ENCODE measurements around the gene S100A9. TPM values are rescaled to one million over a fixed set of nuclear protein-coding genes. Genes with fewer than 3 reads are reported as not detected.
A peak's percentile ranks its signal among the peaks of the same experiment; 100 is the strongest.

S100A9 gene
- total RNA-seq, 1 donor from 2014 or later, result not detected

DNA sequence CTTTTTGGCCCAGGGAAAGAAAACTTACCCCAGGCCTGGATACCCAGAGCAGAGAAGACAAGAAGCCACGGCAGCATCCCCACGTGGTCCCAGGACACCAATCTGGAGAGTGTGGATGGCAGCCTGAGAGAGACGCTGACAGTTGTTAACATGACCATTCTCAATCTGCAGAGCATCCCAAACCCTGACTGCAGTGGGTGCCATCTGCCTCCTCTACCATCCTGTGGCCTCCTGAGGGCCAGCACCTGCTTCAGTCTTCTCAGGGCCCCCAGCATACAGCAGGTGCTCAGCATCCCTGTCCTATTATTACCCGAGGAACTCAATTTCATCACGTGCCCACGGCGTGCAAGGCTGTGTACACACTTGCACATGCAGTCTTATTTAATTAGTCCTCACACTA is 9.8 kb upstream of the S100A9 start:
- Mint-ChIP-seq H3K9me3 (no peaks in the 10 kb centered on the region), H3K27me3 (ENCODE audit: insufficient read depth) (peaks cover 27% of the 10 kb centered on the region), H3K4me3 (no peak overlapping the region), H3K27ac (no peak overlapping the region), H3K36me3 (ENCODE audit: low read depth) (no peaks in the 10 kb centered on the region), H3K4me1 (ENCODE audit: low read depth) (peaks cover 33% of the 10 kb centered on the region)
- no peak for DNase-seq (ENCODE audit: low spot score)
- intact Hi-C loops (cut with micrococcal nuclease), result no loop called here

DNA sequence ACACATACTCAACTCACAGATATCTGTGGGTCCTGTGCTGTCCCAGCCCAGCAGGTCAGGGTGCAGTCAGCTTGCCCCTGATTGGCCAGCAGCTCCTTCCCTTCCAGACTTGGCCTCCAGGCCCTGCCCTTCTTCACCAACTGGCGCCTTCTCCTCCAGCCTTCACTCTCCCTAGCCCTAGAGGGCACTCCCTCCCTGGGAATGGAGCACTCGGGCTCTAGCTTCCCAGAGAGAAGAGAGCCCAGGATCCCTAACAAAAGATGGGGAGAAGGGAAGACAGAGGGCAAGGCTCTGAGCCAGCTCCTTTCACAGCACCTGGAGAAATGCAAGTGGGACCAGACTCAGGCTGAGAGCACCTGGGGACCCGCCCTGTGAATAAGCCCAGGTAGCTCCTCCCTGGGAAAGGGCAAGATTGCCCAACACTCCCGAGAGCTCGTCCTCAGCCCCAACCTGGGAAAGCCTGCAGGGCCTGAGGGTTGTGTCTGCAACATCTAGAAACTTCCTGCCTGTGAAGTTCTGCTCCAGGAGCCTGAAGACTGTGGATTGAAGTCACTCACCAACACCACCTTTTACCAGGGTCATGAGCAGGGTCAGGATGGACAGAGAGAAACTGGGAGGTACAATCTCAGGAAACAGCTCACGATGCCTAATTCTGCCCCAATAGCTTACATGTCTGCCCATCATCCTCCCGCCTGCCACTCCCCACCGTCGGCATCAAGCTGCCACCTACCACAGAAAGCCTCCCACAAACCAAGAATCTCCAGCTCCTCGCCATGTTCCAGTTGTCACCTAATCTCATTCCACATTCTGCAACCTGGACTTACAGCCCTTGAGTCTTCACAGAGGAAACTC is 8.9 kb upstream of the S100A9 start, which contains the start of gene PGLYRP4:
PGLYRP4 (minus strand) TSS at position 331 of the 852 bp plus-strand sequence. CDS start 909 bp downstream, outside the sequence.
- H3K36me3 Mint-ChIP-seq (ENCODE audit: low read depth), result no peaks in the 10 kb centered on the region
- no peak within 1 kb of the TSS for H3K27ac Mint-ChIP-seq
- H3K4me1 Mint-ChIP-seq (ENCODE audit: low read depth), result peaks cover 27% of the 10 kb centered on the region
- no peak within 1 kb of the TSS for H3K4me3 Mint-ChIP-seq
- H3K9me3 Mint-ChIP-seq, result no peaks in the 10 kb centered on the region
- no peak for DNase-seq (ENCODE audit: low spot score)
- intact Hi-C loops (cut with micrococcal nuclease), result no loop called here
- H3K27me3 Mint-ChIP-seq (ENCODE audit: insufficient read depth), result peaks cover 27% of the 10 kb centered on the region

DNA sequence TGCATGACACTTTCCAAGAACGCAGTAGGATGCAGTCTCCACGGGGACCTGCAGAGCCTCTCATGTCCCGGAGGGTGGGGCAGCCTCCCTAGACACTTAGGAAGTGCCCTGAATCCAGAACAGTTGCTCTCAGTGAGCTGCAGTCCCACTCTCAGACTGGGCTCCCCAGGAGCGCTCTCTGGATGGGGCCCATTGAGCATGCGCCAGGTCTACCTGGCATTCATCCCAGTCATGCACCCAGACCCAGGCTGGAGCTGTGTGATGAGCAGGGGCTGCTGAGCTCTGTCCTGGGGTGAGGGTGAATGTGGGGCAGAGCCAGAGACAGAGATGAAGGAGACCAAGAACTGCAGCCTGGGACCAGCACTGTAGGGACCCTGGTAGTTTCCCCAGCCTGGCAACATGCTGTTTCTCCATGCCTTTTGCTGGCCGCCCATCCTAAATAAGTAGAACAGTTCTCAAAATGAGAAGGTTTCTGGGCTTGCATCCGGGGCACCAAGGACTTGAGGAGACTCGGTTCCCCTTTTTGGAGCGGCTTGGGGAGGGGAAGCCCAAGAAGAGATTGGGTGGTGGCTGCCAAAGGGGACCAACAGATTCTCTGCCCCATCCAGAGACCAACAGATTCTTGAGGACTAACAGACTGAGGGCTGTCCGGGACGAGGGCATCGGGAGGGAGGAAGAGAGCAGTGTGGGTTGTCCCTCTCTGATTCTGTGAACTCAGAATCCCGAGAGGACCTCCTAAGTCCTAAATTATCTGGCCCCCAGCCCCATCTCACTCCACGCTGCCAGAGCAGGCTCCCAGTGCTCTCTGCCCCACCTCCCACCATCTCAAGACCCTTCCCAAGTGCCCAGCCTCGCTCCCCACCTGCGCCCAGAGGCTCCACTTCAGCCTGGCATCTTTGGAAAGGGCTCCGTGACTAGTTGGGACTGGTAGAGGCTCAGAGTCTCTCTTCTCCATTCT is 8.0 kb upstream of the S100A9 start:
- Mint-ChIP-seq H3K4me3 (no peak overlapping the region), H3K27me3 (ENCODE audit: insufficient read depth) (peaks cover 27% of the 10 kb centered on the region), H3K9me3 (no peaks in the 10 kb centered on the region), H3K27ac (no peak overlapping the region), H3K36me3 (ENCODE audit: low read depth) (no peaks in the 10 kb centered on the region), H3K4me1 (ENCODE audit: low read depth) (peaks cover 18% of the 10 kb centered on the region)
- no peak for DNase-seq (ENCODE audit: low spot score)
- intact Hi-C loops (cut with micrococcal nuclease), result loop anchor here (10.0 kb wide), 2 partner anchors 265 to 395 kb away; partner anchors contain the start of genes S100A14 and S100A16

DNA sequence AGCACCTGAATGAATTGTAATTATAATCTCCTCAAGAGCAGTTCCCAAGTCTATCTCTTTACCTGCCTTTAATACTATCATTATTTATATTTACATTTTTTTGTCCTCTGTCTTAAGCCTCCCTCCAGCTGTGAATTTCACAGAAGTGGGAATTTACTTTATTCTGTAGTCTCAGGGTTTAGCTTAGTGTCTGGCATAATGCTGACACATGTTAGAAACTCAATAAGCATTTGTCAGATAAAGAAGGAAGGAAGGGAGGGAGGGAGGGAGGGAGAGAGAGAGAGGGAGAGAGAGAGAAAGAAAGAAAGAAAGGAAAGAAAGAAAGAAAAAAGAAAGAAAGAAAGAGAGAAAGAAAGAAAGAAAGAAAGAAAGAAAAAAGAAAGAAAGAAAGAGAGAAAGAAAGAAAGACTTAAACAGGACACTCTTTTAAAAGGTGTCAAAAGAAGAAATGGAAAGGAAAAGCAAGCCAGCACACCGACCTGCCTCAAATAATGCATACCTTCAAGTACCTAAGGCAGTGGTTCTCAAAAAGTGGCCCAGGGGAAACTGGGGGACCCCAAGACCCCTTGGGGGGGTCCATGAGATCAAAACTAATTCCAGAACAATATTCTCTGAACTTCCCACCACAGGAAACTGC is 7.2 kb upstream of the S100A9 start:
- intact Hi-C loops (cut with micrococcal nuclease), result loop anchor here (10.0 kb wide), 2 partner anchors 264 to 394 kb away; partner anchors contain the start of genes S100A14 and S100A16
- DNase-seq (ENCODE audit: low spot score), result no peak
- Mint-ChIP-seq H3K4me1 (ENCODE audit: low read depth) (peaks cover 14% of the 10 kb centered on the region), H3K27me3 (ENCODE audit: insufficient read depth) (peaks cover 29% of the 10 kb centered on the region), H3K36me3 (ENCODE audit: low read depth) (no peaks in the 10 kb centered on the region), H3K4me3 (no peak overlapping the region), H3K27ac (no peak overlapping the region), H3K9me3 (no peaks in the 10 kb centered on the region)

DNA sequence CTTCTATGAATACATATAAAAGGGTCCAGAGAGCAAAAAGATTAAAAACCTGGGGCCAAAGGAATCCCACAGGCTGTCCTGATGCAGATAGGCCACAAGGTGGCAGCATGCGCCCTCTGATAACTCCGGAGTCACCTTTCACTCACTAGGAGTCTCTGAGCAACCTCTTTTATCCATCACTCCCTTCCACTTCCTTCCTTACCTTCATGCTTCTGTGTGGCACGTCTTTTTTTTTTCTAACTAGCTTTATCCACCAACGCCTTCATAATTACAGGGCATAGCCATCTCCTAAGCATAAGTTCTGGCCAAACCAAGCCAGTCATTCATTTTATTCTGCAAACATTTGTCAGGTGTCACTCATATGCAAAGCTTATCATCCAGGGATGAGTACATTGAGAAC is 5.1 kb upstream of the S100A9 start:
- peaks cover 15% of the 10 kb centered on the region for H3K4me1 Mint-ChIP-seq (ENCODE audit: low read depth)
- no peaks in the 10 kb centered on the region for H3K9me3 Mint-ChIP-seq
- H3K27me3 Mint-ChIP-seq (ENCODE audit: insufficient read depth), result peaks cover 22% of the 10 kb centered on the region
- intact Hi-C loops (cut with micrococcal nuclease), result loop anchor here (1.0 to 10.0 kb wide), 5 partner anchors 52 to 392 kb away; partner anchors contain the start of genes S100A14 and S100A16
- no peak overlapping the region for H3K27ac Mint-ChIP-seq
- peak; percentile 34 for DNase-seq (ENCODE audit: low spot score)
- no peak overlapping the region for H3K4me3 Mint-ChIP-seq
- H3K36me3 Mint-ChIP-seq (ENCODE audit: low read depth), result no peaks in the 10 kb centered on the region

DNA sequence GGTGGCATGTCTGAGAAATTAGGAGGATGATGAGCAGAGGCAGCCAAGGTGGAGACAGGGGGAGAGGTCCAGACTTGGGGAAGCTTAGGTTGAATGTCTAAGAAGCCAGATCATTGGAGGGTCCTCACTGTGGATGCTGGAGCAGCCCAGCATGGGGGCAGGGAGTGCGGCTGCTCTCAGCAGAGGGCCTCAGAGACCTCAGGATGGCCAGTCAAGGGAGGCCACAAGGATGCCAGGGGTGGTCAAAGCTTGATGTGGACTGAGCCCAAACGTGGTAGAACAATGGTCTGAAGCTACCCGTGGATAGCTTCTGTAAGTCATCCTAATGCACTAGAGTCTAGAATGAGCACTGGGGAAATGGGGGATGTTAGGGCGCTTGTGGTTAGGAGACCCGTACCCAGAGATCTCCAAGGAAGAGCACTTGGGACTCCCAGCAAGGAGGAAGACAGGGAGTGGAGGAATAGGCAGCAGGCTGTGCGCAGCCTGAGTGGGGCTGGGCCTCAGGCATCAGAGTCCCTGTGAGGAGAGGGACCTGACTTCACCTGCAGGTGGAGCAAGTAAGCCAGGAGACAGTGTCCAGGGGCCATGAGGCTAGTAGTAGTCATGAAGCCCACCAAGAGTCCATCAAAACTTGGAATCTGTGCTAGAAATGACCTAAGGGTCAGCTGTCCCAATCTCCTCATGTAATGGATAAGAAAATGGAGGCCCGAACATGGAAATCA is 4.3 kb upstream of the S100A9 start:
- Mint-ChIP-seq H3K9me3 (no peaks in the 10 kb centered on the region), H3K4me3 (no peak overlapping the region), H3K27ac (no peak overlapping the region), H3K36me3 (ENCODE audit: low read depth) (no peaks in the 10 kb centered on the region), H3K27me3 (ENCODE audit: insufficient read depth) (peaks cover 22% of the 10 kb centered on the region), H3K4me1 (ENCODE audit: low read depth) (peaks cover 23% of the 10 kb centered on the region)
- intact Hi-C loops (cut with micrococcal nuclease), result loop anchor here (10.0 kb wide), 2 partner anchors 261 to 391 kb away; partner anchors contain the start of genes S100A14 and S100A16
- DNase-seq (ENCODE audit: low spot score), result no peak

DNA sequence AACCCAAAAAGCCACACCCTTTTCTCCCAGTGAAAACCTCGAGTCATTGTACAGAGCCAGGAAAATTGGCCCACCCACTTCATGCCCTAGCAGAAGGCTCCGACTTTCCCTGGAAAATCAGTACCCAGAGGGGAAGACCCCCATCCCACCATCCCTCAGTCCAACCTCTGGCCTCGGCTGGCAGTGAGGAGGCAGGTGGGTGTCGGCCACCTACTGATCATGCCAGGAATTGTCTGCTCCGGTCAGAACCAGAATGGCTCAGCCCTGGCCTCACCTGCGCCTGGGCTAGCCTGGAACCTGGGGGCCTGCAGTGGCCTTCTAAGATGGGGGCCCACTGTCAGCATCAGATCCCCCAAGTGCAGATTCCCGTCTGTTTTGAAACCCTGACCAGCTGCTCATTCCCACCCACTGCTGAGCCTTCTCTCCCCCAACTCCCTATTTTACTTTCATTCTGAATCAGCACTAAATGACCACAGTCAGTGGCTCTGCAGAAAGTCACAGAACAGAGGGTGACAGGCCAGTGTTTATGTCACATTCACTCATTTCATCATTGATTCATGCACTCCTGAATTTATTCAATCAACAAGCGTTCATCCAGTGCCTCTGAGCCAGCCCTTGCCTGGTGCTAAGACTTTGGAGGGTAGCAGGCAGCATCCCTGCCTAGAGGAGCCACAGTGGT is 3.0 kb upstream of the S100A9 start:
- H3K4me1 Mint-ChIP-seq (ENCODE audit: low read depth), result peaks cover 28% of the 10 kb centered on the region
- H3K36me3 Mint-ChIP-seq (ENCODE audit: low read depth), result no peaks in the 10 kb centered on the region
- H3K4me3 Mint-ChIP-seq, result no peak overlapping the region
- no peak overlapping the region for H3K27ac Mint-ChIP-seq
- no peaks in the 10 kb centered on the region for H3K9me3 Mint-ChIP-seq
- intact Hi-C loops (cut with micrococcal nuclease), result loop anchor here (10.0 kb wide), 2 partner anchors 260 to 390 kb away; partner anchors contain the start of genes S100A14 and S100A16
- DNase-seq (ENCODE audit: low spot score), result no peak
- H3K27me3 Mint-ChIP-seq (ENCODE audit: insufficient read depth), result peaks cover 21% of the 10 kb centered on the region

DNA sequence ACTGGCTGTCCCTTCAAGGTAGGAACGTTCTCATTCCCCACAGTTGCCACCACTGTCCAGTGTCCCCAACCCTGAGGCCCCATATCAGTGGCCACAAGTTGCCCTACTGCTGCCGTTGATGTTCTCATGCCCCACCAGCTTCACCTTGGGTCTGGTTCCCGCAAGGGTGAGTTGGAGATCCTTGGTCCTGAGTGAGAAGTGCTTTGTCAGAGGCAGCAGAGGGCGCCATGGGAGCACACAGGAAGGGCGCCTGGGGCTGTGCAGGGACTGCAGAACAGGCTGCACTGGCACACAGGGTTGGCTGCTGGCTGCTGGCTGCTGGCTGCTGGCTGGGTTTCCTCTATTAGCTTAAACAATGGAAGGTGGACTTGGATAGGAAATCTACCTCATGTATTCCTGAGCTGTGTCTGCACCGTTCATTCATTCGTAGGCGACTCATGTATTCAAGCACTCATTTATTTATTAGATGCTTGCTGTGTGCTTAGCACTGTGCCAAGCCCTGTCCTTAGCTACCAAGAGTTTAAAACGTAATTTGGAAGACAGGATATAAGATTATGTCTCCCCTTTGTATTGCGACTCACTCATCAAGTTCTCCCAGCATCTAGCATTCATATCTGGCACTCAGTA is 2.1 kb upstream of the S100A9 start:
- Mint-ChIP-seq H3K36me3 (ENCODE audit: low read depth) (no peaks in the 10 kb centered on the region), H3K27ac (no peak overlapping the region), H3K9me3 (no peaks in the 10 kb centered on the region), H3K27me3 (ENCODE audit: insufficient read depth) (peaks cover 14% of the 10 kb centered on the region), H3K4me1 (ENCODE audit: low read depth) (peaks cover 28% of the 10 kb centered on the region), H3K4me3 (no peak overlapping the region)
- DNase-seq (ENCODE audit: low spot score), result peak; percentile 38
- intact Hi-C loops (cut with micrococcal nuclease), result loop anchor here (10.0 kb wide), 2 partner anchors 259 to 389 kb away; partner anchors contain the start of genes S100A14 and S100A16

DNA sequence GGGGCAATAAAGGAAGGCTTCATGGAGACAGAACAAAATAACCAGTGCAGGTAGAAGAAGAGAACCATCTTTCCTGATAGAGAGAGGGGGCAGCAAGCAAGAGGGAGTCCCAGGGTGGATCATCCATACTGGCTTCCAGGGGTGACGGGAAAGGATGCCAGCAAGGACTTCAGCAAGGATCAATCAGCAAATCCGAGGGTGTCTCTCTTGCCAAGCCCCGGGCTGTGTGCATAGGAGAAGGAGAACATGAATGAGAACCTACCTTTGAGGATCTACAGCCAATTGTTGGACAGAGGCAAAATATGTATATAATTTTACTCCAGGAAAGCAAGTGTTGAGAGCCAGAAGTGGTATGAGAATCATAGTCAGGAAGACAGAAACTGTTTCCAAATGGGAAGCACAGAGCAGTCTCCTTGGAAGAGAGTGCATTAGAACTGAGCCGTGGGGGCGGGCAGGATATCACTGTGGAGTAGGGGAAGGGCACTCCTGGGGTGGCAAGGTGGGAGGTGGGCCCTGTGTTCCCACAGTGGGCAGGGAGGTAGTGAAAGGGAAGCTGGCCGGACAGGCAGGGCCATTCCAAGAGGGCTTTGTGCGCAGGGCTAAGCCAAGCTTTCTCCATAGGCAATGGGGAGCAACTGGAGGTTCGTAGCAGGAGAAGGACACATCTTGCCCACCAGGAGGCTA is 1.1 kb upstream of the S100A9 start:
- no peak for DNase-seq (ENCODE audit: low spot score)
- Mint-ChIP-seq H3K27me3 (ENCODE audit: insufficient read depth) (peaks cover 5% of the 10 kb centered on the region), H3K4me3 (no peak overlapping the region), H3K9me3 (no peaks in the 10 kb centered on the region), H3K4me1 (ENCODE audit: low read depth) (peaks cover 28% of the 10 kb centered on the region), H3K27ac (peak overlapping the region; percentile 34), H3K36me3 (ENCODE audit: low read depth) (no peaks in the 10 kb centered on the region)
- intact Hi-C loops (cut with micrococcal nuclease), result loop anchor here (10.0 kb wide), 2 partner anchors 258 to 388 kb away; partner anchors contain the start of genes S100A14 and S100A16

DNA sequence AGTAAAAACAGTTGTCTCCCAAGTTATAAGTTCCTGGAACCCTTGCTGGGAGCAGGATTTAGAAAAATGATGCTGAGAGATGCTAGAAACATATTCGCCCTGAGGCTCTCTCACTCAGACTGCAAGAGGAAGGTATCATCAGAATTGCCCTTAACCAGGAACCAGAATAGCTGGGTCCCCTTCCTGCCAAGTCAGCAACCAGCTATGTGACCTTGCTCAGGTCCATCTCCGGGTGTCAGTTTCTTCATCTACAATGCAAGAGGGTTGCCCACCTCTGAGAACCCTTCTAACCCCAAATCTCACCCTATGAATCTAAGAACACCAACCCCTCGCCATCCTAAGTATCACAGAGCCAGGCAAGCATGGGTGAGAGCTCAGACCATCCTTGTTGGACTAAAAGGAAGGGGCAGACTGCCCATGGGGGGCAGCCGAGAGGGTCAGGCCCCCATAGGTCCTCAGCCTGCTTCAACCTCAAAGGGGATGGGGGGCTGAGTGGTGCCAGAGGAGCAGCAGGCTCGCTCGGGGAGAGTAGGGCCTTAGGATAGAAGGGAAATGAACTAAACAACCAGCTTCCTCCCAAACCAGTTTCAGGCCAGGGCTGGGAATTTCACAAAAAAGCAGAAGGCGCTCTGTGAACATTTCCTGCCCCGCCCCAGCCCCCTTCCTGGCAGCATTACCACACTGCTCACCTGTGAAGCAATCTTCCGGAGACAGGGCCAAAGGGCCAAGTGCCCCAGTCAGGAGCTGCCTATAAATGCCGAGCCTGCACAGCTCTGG is 390 bp upstream of the S100A9 start:
- H3K4me1 Mint-ChIP-seq (ENCODE audit: low read depth), result peaks cover 28% of the 10 kb centered on the region
- H3K4me3 Mint-ChIP-seq, result no peak overlapping the region
- no peaks in the 10 kb centered on the region for H3K9me3 Mint-ChIP-seq
- H3K27me3 Mint-ChIP-seq (ENCODE audit: insufficient read depth), result peaks cover 5% of the 10 kb centered on the region
- H3K27ac Mint-ChIP-seq, result no peak overlapping the region
- no peak for DNase-seq (ENCODE audit: low spot score)
- intact Hi-C loops (cut with micrococcal nuclease), result loop anchor here (10.0 kb wide), 2 partner anchors 258 to 388 kb away; partner anchors contain the start of genes S100A14 and S100A16
- H3K36me3 Mint-ChIP-seq (ENCODE audit: low read depth), result no peaks in the 10 kb centered on the region
